ENCODE measurements around the gene CST8.

DNA sequence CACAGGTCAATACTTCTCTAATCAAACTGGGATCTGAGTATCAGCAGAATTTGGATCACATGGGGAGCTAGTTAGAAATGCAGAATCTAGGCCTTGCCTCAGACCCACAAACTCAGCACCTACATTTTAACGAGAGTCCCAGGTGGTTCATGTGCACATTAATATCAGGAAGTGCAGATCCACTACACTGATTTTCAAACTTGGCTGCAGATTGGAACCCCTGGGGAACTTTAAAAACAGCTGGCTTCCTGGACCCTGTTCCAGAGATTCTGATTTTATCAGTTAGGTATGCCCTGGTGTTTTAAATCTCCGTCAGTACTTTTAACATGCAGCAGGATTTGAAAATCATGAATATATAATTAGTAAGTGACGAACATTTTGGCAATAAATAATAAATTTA, 1.9 kb upstream of the CST8 start:
- no peak for TF ChIP-seq EZH2 (IDR thresholded peaks at IDR 0.05; ENCODE audit: borderline replicate concordance, insufficient read depth, low read depth, low read length, poor library complexity, severe bottlenecking)
- TF ChIP-seq, protein P1, sequence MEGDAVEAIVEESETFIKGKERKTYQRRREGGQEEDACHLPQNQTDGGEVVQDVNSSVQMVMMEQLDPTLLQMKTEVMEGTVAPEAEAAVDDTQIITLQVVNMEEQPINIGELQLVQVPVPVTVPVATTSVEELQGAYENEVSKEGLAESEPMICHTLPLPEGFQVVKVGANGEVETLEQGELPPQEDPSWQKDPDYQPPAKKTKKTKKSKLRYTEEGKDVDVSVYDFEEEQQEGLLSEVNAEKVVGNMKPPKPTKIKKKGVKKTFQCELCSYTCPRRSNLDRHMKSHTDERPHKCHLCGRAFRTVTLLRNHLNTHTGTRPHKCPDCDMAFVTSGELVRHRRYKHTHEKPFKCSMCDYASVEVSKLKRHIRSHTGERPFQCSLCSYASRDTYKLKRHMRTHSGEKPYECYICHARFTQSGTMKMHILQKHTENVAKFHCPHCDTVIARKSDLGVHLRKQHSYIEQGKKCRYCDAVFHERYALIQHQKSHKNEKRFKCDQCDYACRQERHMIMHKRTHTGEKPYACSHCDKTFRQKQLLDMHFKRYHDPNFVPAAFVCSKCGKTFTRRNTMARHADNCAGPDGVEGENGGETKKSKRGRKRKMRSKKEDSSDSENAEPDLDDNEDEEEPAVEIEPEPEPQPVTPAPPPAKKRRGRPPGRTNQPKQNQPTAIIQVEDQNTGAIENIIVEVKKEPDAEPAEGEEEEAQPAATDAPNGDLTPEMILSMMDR (IDR thresholded peaks at IDR 0.05): no peak

All from B cell (primary cell).